ENCODE results near the gene SHISAL1.

The SHISAL1 gene

DNA sequence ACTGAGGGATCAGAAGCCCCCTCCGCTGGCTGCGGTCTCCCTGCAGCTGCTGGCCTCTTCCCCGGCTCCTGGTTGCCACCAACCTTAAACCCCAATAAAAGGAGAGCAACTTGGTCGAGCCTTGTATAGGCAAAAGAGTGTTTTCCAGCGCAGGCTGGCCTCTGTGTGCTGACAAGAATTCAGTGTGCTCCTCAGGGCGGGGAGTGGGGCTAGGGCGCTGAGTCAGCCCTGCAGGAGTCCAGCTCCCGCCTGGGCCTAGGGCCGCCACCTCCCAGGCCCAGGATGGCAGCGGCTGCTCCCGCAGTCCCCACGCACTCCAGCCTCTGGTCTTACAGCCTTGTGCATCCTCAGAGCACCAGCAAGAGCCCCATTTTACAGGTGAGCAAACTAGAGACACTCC lies at the start of gene SHISAL1:
Gene SHISAL1 (minus strand): TSS at position 186 of the 400 bp plus-strand sequence. CDS start 12,006 bp downstream, outside the sequence.
- DNase-seq (ENCODE audit: low read depth) = no peak

DNA sequence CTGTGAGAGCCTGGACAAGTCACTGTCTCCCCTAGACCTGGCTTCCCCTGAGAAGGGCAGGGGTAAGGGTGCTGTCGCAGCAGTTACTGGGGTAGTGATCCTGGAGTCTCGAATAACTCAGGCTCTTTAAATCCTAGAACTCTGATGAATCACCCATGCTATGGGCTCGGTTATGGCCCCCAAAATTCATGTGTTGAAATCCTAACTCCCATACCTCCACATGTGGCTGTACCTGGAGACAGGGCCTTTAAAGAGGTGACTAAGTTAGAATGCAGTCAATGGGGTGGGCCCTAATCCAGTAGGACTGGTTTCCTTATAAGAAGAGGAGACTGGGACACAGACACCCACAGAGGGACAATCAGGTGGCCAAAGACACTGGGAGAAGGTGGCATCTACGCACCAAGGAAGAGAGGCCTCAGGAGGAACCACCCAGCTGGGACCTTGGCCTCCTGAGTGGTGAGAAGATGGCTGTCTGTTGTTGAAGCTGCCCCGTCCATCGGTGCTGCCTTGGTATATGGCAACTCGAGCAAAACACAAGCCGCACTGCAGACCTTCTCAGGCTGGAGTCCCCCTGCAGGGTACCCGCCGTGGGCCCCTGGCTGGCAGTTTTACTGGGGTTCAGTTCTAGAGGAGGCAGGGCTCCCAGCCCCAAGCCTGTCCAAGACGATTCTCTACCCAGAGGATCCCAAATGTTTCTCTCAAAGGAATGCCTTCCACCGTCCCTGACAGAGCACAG lies 48.8 kb upstream of the SHISAL1 start:
- DNase-seq (ENCODE audit: low read depth) = no peak

DNA sequence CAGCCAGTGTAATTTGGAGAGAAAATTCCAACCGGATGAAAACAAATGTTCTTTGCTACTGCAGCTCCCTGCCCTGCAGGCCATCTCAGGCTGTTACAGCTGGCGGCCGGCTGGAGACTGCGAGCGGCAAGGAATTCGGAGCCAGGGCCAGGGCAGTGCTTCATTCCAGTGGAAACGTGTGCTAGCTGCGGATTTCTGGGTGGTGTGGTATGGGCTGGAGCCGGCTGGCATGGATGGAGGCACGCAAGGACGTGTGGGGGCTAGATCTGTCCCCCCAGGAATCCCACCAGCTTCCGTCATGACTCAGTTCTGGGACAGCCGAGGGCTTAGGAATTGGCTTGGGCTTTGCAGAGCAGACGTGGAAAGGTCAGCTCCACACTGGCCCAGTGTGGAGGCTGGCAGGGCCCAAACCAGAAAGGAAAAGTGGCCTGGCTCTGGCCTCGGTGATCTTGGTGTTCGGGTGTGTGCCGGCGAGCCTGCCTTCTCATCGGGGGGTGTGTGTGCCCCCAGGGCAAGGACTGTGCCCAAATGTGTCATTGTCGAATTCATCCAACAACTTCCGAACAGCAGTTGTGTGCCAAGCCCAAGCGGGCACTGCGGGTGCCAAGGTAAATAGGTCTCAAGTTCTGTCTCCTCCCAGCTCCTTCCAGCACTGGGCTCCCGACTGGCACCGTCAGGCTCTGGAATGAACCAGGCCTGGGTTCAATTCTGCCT lies 48.1 kb upstream of the SHISAL1 start:
- peak; percentile 43 for DNase-seq (ENCODE audit: low read depth)

DNA sequence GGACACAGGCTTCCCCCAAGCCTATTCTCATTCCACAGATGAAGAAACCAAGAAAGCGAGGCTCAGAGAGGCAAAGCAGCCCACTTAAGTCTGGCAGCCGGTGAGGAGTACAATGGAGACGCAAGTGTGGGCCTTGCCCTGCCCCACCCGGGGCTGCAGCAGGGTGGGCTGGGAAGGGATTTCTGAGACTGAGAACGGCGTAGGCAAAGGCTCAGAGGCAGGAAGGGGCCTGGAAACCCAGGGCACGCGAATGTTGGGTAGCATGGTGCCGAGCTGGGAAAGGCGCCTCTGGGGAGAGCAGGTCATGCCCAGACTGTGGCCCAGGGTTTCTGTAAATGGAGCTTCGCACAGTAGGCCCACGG lies 47.5 kb upstream of the SHISAL1 start:
- DNase-seq (ENCODE audit: low read depth) = no peak

DNA sequence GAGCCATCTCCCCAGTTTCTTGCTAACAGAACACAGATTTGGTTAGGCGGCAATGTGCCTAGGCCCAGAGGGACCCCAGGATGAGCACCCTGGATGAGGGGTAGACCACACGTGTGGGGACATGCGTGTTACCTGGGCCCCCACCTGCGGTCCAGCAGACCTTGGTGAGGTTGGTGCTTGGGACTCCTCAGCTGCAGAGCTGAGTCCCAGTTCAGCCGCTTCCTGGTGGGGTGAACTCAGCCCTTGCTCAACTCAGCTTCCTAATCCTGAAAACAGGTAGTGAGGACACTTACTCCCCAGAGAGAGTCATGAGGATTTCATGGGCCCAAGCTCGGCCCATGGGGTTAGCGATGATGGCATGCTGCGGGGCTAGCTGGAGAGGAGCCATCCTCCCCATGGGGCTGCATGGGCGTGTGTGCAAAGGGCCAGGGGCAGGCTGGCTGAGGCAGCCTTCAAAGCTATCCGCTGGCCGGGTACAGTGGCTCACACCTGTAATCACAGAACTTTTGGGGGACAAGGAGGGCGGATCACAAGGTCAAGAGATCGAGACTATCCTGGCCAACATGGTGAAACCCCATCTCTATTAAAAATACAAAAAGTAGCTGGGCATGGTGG lies 46.9 kb upstream of the SHISAL1 start:
- no peak for DNase-seq (ENCODE audit: low read depth)

DNA sequence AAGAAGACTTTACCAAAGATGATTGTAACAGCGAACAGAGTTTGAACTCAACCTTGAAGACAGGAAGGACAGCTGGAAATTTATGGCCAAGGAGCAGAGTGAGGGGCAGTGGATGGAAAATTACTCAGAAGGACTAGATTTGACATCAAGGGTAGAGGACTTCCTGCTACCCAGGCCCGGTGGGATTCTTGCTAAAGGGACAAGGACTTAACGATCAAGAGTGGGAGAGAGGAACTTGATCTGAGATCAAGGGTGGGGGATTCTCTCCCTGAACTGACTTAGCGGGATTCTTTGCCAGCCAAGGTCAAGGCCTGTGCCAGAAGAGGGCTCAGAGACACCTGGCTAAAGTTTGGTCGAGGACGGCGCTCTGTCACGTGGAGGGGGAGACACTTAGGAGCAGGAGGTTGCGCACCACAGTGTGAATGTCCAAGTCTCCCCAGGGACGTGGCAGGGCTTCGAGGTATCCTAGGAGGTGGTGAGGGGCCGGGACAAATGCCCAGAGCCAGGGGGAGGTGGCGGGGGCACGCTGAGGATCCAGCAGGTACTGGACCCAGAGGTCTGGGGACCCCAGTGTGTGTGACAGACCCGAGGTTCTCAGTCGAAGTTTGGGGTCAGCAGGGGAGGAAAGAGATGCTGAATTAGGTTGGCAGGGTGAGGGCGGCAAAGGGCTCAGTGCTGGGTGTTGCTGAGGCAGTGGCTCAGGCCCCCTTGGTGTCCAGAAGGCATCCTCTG lies 46.1 kb upstream of the SHISAL1 start:
- no peak for DNase-seq (ENCODE audit: low read depth)

DNA sequence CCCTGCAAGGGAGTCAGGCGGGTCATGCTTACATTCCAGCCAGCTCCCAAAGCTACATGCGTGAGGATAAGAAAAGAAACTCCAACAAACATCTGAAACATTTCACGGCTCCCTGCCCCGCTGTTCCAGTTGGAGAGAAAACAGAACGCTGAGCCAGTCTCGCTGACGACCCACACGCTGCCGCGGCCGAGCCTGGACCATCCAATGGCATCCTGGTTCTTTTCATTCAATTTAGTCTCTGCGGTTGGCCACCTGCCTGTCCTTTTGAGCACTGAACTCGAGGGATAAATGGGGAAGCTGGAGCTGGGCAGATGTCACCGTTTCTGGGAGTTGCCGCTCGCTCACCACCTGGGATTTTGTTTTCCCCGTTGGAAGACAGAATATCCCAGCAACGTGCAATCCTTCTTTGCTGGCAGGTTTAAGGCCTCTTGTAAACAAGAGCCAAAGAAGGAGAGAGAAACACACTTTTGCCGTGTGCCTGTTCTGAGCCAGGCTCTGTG lies 45.3 kb upstream of the SHISAL1 start:
- no peak for DNase-seq (ENCODE audit: low read depth)

GRCh38 chr22:44357296-44357965 lies 44.7 kb upstream of the SHISAL1 start:
- no peak for DNase-seq (ENCODE audit: low read depth)

DNA sequence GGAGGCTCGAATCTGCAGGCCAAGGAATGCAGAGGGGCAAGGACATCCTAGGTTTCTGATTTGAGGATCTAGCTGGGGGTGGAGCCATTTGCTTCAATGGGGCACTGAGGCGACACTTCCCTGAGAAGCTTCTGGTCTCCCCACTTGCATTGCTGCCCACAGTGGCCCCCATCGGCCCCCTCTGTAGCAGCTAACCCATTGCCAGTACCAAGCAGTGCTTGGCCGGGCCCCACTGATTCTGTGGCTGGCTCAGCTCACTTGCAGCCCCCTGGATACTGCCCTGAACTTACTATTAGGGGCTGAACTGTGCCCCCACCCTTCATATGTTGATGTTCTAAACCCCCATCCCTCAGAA lies 42.9 kb upstream of the SHISAL1 start:
- no peak for DNase-seq (ENCODE audit: low read depth)

GRCh38 chr22:44354288-44354687 lies 41.5 kb upstream of the SHISAL1 start:
- no peak for DNase-seq (ENCODE audit: low read depth)

- DNase-seq (ENCODE audit: low read depth) = no peak
Measured at GRCh38 chr22:44353041-44353440, 40.3 kb upstream of the SHISAL1 start.

GRCh38 chr22:44352378-44353035 lies 39.8 kb upstream of the SHISAL1 start:
- DNase-seq (ENCODE audit: low read depth) = no peak

- no peak for DNase-seq (ENCODE audit: low read depth)
Measured at GRCh38 chr22:44351685-44352377, 39.1 kb upstream of the SHISAL1 start.

GRCh38 chr22:44351037-44351436 lies 38.3 kb upstream of the SHISAL1 start:
- no peak for DNase-seq (ENCODE audit: low read depth)

- no peak for DNase-seq (ENCODE audit: low read depth)
Measured at GRCh38 chr22:44349594-44349993, 36.8 kb upstream of the SHISAL1 start.

- DNase-seq (ENCODE audit: low read depth) = no peak
Measured at GRCh38 chr22:44348971-44349560, 36.3 kb upstream of the SHISAL1 start.

DNA sequence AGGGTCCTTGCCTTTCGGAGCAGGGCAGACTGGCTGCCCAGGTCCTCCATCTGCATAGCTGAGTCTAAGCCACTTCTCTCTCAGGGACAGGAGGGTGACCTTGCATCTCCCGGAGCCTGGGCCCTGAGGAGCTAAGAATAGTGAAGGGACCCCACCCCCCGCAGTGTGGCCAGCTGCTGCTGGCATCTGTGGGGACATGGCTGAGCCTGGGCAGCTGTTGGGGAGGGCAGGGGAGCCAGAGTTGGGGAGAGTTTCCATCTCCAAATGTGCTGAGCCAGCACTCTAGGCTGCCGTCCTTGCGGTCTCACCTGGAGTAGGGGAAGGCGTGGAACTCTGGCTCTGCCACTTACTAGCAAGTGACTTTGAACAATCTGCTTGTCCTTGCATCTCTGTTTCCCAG lies 34.8 kb upstream of the SHISAL1 start:
- no peak for DNase-seq (ENCODE audit: low read depth)

- DNase-seq (ENCODE audit: low read depth) = no peak
Measured at GRCh38 chr22:44347080-44347479, 34.3 kb upstream of the SHISAL1 start.

DNA sequence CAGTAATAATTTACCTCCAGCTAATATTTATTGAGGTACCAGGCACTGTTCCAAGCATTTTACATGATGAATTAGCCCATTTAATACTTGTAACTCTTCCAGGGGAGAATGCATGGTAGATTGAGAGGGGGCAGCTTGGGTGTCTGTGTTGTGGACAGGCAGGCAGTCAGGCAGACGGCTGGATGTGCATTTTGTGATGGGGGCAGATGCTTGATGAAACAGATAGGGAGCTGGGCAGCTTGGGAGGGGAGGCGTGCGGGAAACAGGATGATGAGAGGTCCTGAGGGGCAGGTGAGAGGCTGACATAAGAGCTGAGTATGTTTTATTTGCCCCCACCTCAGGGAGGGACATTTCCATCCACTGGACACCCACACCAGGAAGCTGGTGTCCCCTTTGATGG lies 33.1 kb upstream of the SHISAL1 start:
- DNase-seq (ENCODE audit: low read depth) = no peak

DNA sequence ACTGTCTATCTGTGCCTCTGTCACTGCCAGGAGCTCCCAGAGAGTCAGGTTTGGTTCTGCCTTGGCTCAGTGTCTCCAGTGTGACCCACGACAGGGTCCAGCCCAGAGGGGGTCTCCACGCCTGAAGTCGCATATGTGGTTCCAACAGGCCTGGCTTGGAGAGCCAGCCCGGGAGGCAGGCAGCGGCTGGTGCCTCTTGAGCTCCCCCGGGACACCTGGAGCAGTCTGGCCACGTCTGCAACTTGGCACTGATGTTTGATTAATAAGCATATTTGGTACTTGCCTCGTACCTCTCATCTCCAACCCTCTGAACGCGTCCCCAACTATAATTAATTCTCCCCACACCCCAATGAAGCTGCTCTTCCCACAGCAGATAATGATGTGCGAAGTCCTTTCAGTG lies 31.7 kb upstream of the SHISAL1 start:
- no peak for DNase-seq (ENCODE audit: low read depth)
